WTC11 (cell line): ENCODE measurements around the gene SRSF4. TPM values are rescaled to one million over a fixed set of nuclear protein-coding genes. Genes with fewer than 3 reads are reported as not detected.

ENCODE experiments used
- ATAC-seq: fragments of 200-7000 bp; cut with Tn5 transposase; 2 replicates; pipeline ENCODE4 v1.10.0; 2021; ENCODE audit warnings: mild to moderate bottlenecking, moderate library complexity
- CTCF ChIA-PET: fragments of 300-600 bp; sonication (Branson Sonifier 250); formaldehyde crosslinking; loops from one replicate; lab custom pipeline; 2021; ENCODE audit warnings: antibody characterized with exemption; lab: Charles Lee
- POLR2A ChIA-PET: fragments of 350-600 bp; sonication (Branson Sonifier 250); formaldehyde crosslinking; loops from one replicate; lab custom pipeline; 2021; ENCODE audit warnings: antibody characterized with exemption; lab: Charles Lee
- DNase-seq: peaks from one replicate; pipeline ENCODE4 v3.0.0; 2021; ENCODE audit warnings: low spot score
- H3K27ac Mint-ChIP-seq: 2 replicates; pipeline ENCODE4 v1.8.0; 2021; ENCODE audit warnings: mixed read lengths
- H3K27me3 Mint-ChIP-seq: 2 replicates; pipeline ENCODE4 v1.8.0; 2021; ENCODE audit warnings: low read depth, mild to moderate bottlenecking, moderate library complexity, mixed read lengths
- H3K36me3 Mint-ChIP-seq: 2 replicates; pipeline ENCODE4 v1.8.0; 2021; ENCODE audit warnings: mixed read lengths
- H3K4me1 Mint-ChIP-seq: 2 replicates; pipeline ENCODE4 v1.8.0; 2022; ENCODE audit warnings: mixed read lengths
- H3K4me3 Mint-ChIP-seq: 2 replicates; pipeline ENCODE4 v1.8.0; 2021; ENCODE audit warnings: mild to moderate bottlenecking, moderate library complexity, mixed read lengths
- H3K9me3 Mint-ChIP-seq: 2 replicates; pipeline ENCODE4 v1.8.0; 2021; ENCODE audit warnings: mixed read lengths
- CTCF ChIP-seq: fragments of 200-600 bp; IDR thresholded peaks from 2 replicates; pipeline ENCODE4 v1.8.0; 2022; ENCODE audit warnings: antibody characterized with exemption
- ELF4 ChIP-seq: sonication (generic); formaldehyde crosslinking; IDR thresholded peaks from 2 replicates; pipeline ENCODE4 v1.8.1; 2022; ENCODE audit warnings: low read depth, mild to moderate bottlenecking, moderate library complexity, missing genetic modification reagents
- ESRRA ChIP-seq: sonication (generic); formaldehyde crosslinking; IDR thresholded peaks from 2 replicates; pipeline ENCODE4 v1.8.1; 2022; ENCODE audit warnings: mild to moderate bottlenecking, missing genetic modification reagents, borderline replicate concordance
- FOXP1 ChIP-seq: sonication (generic); formaldehyde crosslinking; IDR thresholded peaks from 2 replicates; pipeline ENCODE4 v1.8.0; 2022; ENCODE audit warnings: missing genetic modification reagents, mild to moderate bottlenecking, moderate library complexity, borderline replicate concordance
- FOXP4 ChIP-seq: sonication (generic); formaldehyde crosslinking; IDR thresholded peaks from 2 replicates; pipeline ENCODE4 v1.8.0; 2022; ENCODE audit warnings: mild to moderate bottlenecking, missing genetic modification reagents
- JAZF1 ChIP-seq: fragments of 250-450 bp; sonication (Bioruptor Pico); IDR thresholded peaks from 2 replicates; pipeline ENCODE4 v1.9.0; 2021; ENCODE audit warnings: moderate library complexity, mild to moderate bottlenecking, inconsistent platforms
- RELA ChIP-seq: sonication (generic); formaldehyde crosslinking; IDR thresholded peaks from 2 replicates; pipeline ENCODE4 v1.8.1; 2022; ENCODE audit warnings: missing genetic modification reagents, mild to moderate bottlenecking, borderline replicate concordance
- ZNF232 ChIP-seq: sonication (generic); formaldehyde crosslinking; IDR thresholded peaks from 2 replicates; pipeline ENCODE4 v1.8.0; 2022; ENCODE audit warnings: mild to moderate bottlenecking, missing genetic modification reagents
- ZNF281 ChIP-seq: sonication (generic); formaldehyde crosslinking; IDR thresholded peaks from 2 replicates; pipeline ENCODE4 v1.8.0; 2023; ENCODE audit warnings: mild to moderate bottlenecking, missing genetic modification reagents
- ZNF423 ChIP-seq: fragments of 250-450 bp; sonication (Bioruptor Pico); IDR thresholded peaks from 2 replicates; pipeline ENCODE4 v2.1.2; 2022; ENCODE audit warnings: mild to moderate bottlenecking, moderate library complexity
- total RNA-seq: library from RNA; stranded (reverse); gene quantifications from 3 replicates; pipeline ENCODE4 v1.2.3, GENCODE V29; 2021
- TF ChIP-seq, protein P1 (sequence below): sonication (generic); formaldehyde crosslinking; IDR thresholded peaks from 2 replicates; pipeline ENCODE4 v1.8.1; 2023; ENCODE audit warnings: mild to moderate bottlenecking, missing genetic modification reagents, borderline replicate concordance
- TF ChIP-seq, protein P2 (sequence below): sonication (generic); formaldehyde crosslinking; IDR thresholded peaks from 2 replicates; pipeline ENCODE4 v1.8.1; 2023; ENCODE audit warnings: mild to moderate bottlenecking, missing genetic modification reagents
- TF ChIP-seq, protein P3 (sequence below): sonication (generic); formaldehyde crosslinking; IDR thresholded peaks from 2 replicates; pipeline ENCODE4 v1.8.1; 2023; ENCODE audit warnings: mild to moderate bottlenecking, moderate library complexity, missing genetic modification reagents
- TF ChIP-seq, protein P4 (sequence below): sonication (generic); formaldehyde crosslinking; IDR thresholded peaks from 2 replicates; pipeline ENCODE4 v1.8.0; 2022; ENCODE audit warnings: mild to moderate bottlenecking, missing genetic modification reagents

Gene SRSF4
- total RNA-seq, 1 experiment from 2014 or later: 99.9 TPM

DNA sequence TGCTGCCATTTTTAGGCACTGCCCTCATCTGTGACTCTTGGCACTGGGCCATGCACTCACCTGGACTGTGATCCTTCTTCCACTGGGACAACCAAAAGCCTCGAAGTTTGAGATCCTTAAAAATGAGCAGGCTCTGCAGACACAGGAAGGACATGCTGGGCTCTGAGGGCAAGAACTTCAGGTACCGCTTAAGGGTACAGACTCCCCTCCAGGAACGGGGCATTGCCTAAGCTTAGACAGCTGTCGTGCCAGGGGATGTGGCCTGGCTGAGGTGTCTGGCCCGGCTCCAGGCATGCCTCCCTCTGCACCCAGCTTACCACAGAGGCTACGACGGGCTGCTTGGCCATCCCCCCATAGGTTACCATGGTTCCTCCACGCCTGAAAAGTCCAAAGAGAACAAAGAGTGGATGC, 14.2 kb upstream of the SRSF4 start:
- H3K9me3 Mint-ChIP-seq: peaks cover 4% of the 10 kb centered on the region
- no peak for DNase-seq
- no peak for TF ChIP-seq ELF4 (CRISPR knock-in tag)
- TF ChIP-seq, all 79 proteins: peak for 0
- ChIA-PET CTCF (interaction anchor here (1.4 to 4.9 kb wide), 4 partner anchors 10 to 314 kb away, joined by 5 to 57 read pairs (median 38); partner anchors contain the start of genes SRSF4 and TMEM200B), POLR2A (interaction anchor here (2.2 kb wide), 1 partner anchor 14 kb away, joined by 10 read pairs; the partner anchor contains the start of gene SRSF4)
- peaks cover 46% of the 10 kb centered on the region for H3K36me3 Mint-ChIP-seq
- H3K4me1 Mint-ChIP-seq: peaks cover 2% of the 10 kb centered on the region; the same call in 1 of the 2 replicates
- no peaks in the 10 kb centered on the region for H3K27me3 Mint-ChIP-seq
- no peak overlapping the region for H3K27ac Mint-ChIP-seq
- no peak overlapping the region for H3K4me3 Mint-ChIP-seq
- no peak for ATAC-seq

DNA sequence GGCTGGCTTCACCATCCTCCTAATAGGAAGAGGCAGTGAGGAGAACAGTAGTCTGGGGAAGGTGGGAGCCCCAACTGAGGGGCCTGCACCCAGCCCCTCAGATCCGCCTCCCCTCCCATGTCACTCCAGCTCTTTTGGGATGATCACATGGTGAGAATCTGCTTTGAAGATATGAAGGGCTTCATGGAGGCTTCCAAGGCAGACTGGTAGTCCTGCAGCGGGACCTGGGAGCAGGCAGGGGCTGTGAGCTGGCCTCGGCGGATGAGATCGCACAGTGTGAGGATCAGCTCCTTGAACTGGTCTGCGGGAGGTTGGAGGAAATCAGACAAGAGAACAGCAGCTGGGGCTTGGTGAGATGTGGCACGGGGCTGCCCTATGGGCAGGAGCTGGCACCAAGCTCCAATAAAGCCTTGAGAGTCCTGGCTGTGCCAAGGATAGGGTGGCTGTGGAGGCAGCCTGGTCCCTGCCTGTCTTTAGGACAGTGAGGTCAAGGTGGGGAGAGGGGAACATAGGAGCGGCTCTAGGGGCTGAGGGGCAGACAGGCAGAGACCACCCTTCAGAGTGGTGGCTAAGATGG, 12.3 kb upstream of the SRSF4 start:
- peaks cover 11% of the 10 kb centered on the region for H3K4me1 Mint-ChIP-seq
- peaks cover 5% of the 10 kb centered on the region for H3K9me3 Mint-ChIP-seq
- H3K27ac Mint-ChIP-seq: no peak overlapping the region; the same call in 1 of the 2 replicates
- H3K27me3 Mint-ChIP-seq: no peaks in the 10 kb centered on the region
- TF ChIP-seq FOXP4 (CRISPR knock-in tag) (no peak), ZNF423 (CRISPR knock-in tag) (no peak), ESRRA (CRISPR knock-in tag) (no peak), ZNF232 (CRISPR knock-in tag) (no peak)
- TF ChIP-seq, protein P1, sequence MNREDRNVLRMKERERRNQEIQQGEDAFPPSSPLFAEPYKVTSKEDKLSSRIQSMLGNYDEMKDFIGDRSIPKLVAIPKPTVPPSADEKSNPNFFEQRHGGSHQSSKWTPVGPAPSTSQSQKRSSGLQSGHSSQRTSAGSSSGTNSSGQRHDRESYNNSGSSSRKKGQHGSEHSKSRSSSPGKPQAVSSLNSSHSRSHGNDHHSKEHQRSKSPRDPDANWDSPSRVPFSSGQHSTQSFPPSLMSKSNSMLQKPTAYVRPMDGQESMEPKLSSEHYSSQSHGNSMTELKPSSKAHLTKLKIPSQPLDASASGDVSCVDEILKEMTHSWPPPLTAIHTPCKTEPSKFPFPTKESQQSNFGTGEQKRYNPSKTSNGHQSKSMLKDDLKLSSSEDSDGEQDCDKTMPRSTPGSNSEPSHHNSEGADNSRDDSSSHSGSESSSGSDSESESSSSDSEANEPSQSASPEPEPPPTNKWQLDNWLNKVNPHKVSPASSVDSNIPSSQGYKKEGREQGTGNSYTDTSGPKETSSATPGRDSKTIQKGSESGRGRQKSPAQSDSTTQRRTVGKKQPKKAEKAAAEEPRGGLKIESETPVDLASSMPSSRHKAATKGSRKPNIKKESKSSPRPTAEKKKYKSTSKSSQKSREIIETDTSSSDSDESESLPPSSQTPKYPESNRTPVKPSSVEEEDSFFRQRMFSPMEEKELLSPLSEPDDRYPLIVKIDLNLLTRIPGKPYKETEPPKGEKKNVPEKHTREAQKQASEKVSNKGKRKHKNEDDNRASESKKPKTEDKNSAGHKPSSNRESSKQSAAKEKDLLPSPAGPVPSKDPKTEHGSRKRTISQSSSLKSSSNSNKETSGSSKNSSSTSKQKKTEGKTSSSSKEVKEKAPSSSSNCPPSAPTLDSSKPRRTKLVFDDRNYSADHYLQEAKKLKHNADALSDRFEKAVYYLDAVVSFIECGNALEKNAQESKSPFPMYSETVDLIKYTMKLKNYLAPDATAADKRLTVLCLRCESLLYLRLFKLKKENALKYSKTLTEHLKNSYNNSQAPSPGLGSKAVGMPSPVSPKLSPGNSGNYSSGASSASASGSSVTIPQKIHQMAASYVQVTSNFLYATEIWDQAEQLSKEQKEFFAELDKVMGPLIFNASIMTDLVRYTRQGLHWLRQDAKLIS: no peak
- ChIA-PET CTCF (interaction anchor here (1.2 kb wide), 1 partner anchor 9 kb away, joined by 4 read pairs; no protein-coding TSS in a partner anchor), POLR2A (no interaction called here)
- ATAC-seq (no peak), DNase-seq (no peak)
- H3K4me3 Mint-ChIP-seq: no peak overlapping the region
- H3K36me3 Mint-ChIP-seq: peaks cover 37% of the 10 kb centered on the region

DNA sequence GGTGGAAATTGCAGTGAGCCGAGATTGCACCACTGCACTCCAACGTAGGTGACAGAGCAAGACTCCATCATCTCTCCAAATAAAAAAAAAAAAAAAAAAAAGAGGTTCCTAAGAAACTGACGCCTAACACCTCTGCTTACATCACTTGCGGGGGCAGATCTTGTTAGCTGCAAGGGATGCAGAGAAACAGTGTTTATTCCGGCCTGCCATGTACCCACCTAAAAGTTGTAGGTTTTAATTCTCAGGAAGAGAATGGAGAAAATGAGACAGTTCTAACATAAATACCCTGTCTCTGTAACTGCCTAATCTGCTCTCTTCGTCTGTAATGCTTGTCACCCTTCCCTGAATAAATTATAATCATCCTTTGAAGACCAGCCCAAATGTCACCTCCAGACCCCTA, 9.0 kb upstream of the SRSF4 start:
- CTCF ChIA-PET: interaction anchor here (1.4 to 1.6 kb wide), 2 partner anchors 9 to 12 kb away, joined by 4 to 5 read pairs; partner anchors contain the start of gene SRSF4
- no peak for DNase-seq
- no peak overlapping the region for H3K4me3 Mint-ChIP-seq
- ATAC-seq: no peak
- H3K36me3 Mint-ChIP-seq: peaks cover 34% of the 10 kb centered on the region
- H3K9me3 Mint-ChIP-seq: peaks cover 5% of the 10 kb centered on the region
- H3K4me1 Mint-ChIP-seq: peaks cover 28% of the 10 kb centered on the region
- POLR2A ChIA-PET: no interaction called here
- H3K27me3 Mint-ChIP-seq: no peaks in the 10 kb centered on the region
- no peak overlapping the region for H3K27ac Mint-ChIP-seq
- TF ChIP-seq, protein P2, sequence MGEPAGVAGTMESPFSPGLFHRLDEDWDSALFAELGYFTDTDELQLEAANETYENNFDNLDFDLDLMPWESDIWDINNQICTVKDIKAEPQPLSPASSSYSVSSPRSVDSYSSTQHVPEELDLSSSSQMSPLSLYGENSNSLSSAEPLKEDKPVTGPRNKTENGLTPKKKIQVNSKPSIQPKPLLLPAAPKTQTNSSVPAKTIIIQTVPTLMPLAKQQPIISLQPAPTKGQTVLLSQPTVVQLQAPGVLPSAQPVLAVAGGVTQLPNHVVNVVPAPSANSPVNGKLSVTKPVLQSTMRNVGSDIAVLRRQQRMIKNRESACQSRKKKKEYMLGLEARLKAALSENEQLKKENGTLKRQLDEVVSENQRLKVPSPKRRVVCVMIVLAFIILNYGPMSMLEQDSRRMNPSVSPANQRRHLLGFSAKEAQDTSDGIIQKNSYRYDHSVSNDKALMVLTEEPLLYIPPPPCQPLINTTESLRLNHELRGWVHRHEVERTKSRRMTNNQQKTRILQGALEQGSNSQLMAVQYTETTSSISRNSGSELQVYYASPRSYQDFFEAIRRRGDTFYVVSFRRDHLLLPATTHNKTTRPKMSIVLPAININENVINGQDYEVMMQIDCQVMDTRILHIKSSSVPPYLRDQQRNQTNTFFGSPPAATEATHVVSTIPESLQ (CRISPR knock-in tag): no peak
- TF ChIP-seq, protein P3, sequence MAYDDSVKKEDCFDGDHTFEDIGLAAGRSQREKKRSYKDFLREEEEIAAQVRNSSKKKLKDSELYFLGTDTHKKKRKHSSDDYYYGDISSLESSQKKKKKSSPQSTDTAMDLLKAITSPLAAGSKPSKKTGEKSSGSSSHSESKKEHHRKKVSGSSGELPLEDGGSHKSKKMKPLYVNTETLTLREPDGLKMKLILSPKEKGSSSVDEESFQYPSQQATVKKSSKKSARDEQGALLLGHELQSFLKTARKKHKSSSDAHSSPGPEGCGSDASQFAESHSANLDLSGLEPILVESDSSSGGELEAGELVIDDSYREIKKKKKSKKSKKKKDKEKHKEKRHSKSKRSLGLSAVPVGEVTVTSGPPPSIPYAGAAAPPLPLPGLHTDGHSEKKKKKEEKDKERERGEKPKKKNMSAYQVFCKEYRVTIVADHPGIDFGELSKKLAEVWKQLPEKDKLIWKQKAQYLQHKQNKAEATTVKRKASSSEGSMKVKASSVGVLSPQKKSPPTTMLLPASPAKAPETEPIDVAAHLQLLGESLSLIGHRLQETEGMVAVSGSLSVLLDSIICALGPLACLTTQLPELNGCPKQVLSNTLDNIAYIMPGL (CRISPR knock-in tag): no peak
- TF ChIP-seq CTCF (no peak), ZNF281 (CRISPR knock-in tag) (no peak), JAZF1 (no peak), FOXP1 (CRISPR knock-in tag) (no peak), RELA (CRISPR knock-in tag) (no peak)
- TF ChIP-seq, protein P4, sequence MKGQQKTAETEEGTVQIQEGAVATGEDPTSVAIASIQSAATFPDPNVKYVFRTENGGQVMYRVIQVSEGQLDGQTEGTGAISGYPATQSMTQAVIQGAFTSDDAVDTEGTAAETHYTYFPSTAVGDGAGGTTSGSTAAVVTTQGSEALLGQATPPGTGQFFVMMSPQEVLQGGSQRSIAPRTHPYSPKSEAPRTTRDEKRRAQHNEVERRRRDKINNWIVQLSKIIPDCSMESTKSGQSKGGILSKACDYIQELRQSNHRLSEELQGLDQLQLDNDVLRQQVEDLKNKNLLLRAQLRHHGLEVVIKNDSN (CRISPR knock-in tag): no peak
